ENCODE measurements around the gene CCNC. TPM values are rescaled to one million over a fixed set of nuclear protein-coding genes. Genes with fewer than 3 reads are reported as not detected.
"Not testable (repeated sequence)": the region's sequence is repeated elsewhere in the genome, so short reads cannot be mapped to it uniquely, and the experiment has no call there.

CCNC gene
- total RNA-seq, 6 donors from 2014 or later = 22.3 to 73.4 (median 39.9) TPM

DNA sequence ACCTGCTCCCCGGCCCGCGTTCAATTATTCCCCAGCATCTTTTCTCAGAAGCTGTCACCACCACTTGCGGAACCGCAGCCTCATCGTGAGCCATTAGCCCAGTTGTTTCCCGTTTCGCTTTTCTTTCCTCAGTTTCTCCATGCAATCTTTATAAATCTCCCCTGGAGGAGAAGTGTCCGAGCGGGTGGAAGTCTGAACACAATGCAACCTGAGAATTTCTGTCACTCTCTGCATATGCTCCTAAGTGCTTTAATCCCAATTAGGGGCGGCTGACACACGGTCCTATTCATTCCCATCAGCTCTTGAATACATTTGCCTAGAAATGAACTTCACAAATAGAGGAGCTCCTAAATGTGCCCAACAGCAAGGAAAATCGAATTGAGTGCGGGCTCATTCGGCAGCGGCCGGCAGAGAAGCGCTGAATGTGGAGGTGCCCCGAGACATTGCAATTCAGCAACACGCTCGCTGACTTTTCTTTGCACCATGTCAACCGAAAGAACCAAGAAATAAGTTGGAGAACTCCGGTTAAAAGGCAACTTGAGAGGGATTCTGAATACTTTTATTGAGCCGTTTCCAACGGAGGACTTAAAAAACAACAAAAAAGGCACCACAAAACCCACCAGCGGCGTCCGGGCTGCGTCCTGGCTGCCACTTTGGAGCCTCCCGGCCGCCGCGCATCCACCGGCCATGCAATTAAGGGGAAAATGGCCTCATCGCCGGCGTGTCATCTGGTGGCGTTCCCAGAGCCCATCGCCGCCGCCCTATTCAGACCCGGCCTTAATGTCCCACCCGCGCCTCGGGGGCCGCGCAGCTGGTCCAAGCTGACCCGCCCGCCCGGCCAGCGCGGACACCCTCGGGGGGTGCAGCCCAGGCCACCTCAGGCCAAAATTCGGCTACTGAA, 34.3 kb upstream of the CCNC start:
- DNase-seq (peak in 1 of 2 donors; percentile 83), ATAC-seq (ENCODE audit: low FRiP score in 2 of 2) (peak in 1 of 2 donors; percentile 47)

DNA sequence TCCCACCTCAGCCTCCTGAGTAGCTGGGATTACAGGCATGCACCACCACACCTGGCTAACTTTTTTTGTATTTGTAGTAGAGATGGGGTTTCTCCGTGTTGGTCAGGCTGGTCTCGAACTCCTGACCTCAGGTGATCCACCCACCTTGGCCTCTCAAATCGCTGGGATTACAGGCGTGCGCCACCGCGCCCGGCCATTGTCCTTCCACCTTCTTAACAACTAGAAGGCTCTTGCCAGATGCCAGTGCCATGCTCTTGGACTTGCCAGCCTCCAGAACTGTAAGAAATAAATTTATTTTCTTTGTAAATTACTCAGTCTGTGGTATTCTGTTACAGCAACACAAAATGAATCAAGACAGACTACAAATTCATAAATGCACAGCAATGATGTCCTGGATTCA, 26.2 kb upstream of the CCNC start:
- not testable (repeated sequence) for H3K27ac ChIP-seq; H3K9me3 ChIP-seq; ATAC-seq (ENCODE audit: low FRiP score in 2 of 2); H3K4me3 ChIP-seq; H3K36me3 ChIP-seq
- WGBS, 2 donors = 79 to 81% methylated on average over 8 of the region's 8 CpGs
- Histone ChIP-seq H3K4me1 (peaks cover 11 to 17% (median 14%) of the 10 kb centered on the region in 4 donors), H3K27me3 (peaks cover 0 to 27% (median 17%) of the 10 kb centered on the region in 4 donors)
- peak in 1 of 2 donors; percentile 48 for DNase-seq

More for the DNA sequence above, 34.3 kb upstream of the CCNC start:
- Histone ChIP-seq H3K4me1 (peaks cover 19 to 40% (median 23%) of the 10 kb centered on the region in 4 donors), H3K27me3 (peaks cover 2 to 62% (median 42%) of the 10 kb centered on the region in 4 donors), H3K36me3 (no peaks in the 10 kb centered on the region), H3K9me3 (no peaks in the 10 kb centered on the region), H3K4me3 (peak overlapping the region in 3 of 4 donors; percentile 15 to 38 (median 37)), H3K27ac (no peak overlapping the region)
- TF ChIP-seq, protein P1, sequence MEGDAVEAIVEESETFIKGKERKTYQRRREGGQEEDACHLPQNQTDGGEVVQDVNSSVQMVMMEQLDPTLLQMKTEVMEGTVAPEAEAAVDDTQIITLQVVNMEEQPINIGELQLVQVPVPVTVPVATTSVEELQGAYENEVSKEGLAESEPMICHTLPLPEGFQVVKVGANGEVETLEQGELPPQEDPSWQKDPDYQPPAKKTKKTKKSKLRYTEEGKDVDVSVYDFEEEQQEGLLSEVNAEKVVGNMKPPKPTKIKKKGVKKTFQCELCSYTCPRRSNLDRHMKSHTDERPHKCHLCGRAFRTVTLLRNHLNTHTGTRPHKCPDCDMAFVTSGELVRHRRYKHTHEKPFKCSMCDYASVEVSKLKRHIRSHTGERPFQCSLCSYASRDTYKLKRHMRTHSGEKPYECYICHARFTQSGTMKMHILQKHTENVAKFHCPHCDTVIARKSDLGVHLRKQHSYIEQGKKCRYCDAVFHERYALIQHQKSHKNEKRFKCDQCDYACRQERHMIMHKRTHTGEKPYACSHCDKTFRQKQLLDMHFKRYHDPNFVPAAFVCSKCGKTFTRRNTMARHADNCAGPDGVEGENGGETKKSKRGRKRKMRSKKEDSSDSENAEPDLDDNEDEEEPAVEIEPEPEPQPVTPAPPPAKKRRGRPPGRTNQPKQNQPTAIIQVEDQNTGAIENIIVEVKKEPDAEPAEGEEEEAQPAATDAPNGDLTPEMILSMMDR (IDR thresholded peaks at IDR 0.05) = no peak
- TF ChIP-seq POLR2AphosphoS5 (IDR thresholded peaks at IDR 0.05) (no peak), EP300 (IDR thresholded peaks at IDR 0.05) (no peak), POLR2A (IDR thresholded peaks at IDR 0.05) (no peak)
- 5 to 9% methylated on average over 36 to 54 of the region's 54 CpGs for WGBS, 2 donors

DNA sequence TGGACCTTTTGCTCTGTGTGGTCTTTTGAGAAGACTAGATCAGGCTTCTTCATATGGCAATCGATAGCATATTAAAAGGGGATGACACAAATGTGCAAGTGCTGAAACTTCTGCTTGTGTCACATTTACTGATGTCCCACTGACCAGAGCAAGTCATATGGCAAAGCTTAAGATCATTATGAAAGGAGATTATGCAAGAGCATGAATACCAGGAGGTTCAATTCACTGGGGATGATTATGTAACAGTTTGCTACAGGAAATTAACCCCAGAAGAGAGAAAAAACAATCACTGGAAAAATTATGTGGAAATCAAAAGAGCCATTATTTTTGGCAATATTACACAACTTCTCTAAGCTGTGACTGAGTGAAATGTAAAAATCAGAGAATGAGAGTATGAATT, 24.4 kb upstream of the CCNC start:
- DNase-seq (no peak), ATAC-seq (ENCODE audit: low FRiP score in 2 of 2) (peak in 1 of 2 donors; percentile 34)
- TF ChIP-seq POLR2AphosphoS5 (IDR thresholded peaks at IDR 0.05) (no peak), POLR2A (IDR thresholded peaks at IDR 0.05) (no peak), EP300 (IDR thresholded peaks at IDR 0.05) (no peak)
- TF ChIP-seq, protein P1 (IDR thresholded peaks at IDR 0.05) = no peak

DNA sequence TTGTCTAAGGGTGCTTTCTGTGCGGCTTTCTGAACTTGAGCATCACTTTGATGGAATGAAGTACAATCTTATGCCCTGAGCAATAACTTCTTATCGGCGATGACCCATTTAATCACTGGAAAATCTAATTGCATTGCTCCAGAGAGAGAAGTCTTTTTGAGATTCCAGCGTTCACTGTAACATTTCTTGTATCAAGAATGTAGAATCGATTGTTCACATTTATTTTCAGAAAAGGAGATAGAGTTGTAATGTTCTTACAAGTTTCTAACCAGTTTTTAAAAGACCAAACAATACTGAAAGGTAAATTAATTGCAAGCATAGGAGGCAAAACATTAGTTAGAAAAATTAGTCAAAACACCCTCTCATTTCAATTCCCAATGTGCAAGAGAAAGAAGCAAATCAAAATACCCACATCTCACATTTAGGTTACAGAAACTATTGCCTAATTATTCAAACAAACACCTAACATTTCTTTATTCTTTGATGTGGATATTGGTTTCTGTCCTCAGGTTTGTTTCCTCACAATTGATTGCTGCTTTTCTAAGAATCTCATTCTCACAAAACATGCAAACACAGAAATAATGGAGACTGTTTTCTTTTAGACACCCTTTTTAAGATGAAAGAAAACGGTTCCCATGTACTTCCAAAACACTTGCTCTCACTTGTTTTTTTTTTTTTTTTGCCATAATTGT, 23.4 kb upstream of the CCNC start:
- TF ChIP-seq POLR2AphosphoS5 (IDR thresholded peaks at IDR 0.05) (no peak), EP300 (IDR thresholded peaks at IDR 0.05) (no peak), POLR2A (IDR thresholded peaks at IDR 0.05) (no peak)
- TF ChIP-seq, protein P1 (IDR thresholded peaks at IDR 0.05) = no peak
- Histone ChIP-seq H3K9me3 (peaks cover 0 to 6% (median 4%) of the 10 kb centered on the region in 4 donors), H3K4me1 (peaks cover 25 to 31% (median 29%) of the 10 kb centered on the region in 4 donors), H3K27me3 (peaks cover 0 to 37% (median 25%) of the 10 kb centered on the region in 4 donors), H3K27ac (no peak overlapping the region), H3K4me3 (no peak overlapping the region), H3K36me3 (no peaks in the 10 kb centered on the region)
- 23 to 30% methylated on average over 6 of the region's 6 CpGs for WGBS, 2 donors
- ATAC-seq (ENCODE audit: low FRiP score in 2 of 2) = no peak
- no peak for DNase-seq

More for the DNA sequence above, 24.4 kb upstream of the CCNC start:
- H3K9me3 ChIP-seq = peaks cover 0 to 6% (median 4%) of the 10 kb centered on the region in 4 donors
- WGBS, 2 donors = 33 to 52% methylated on average over 1 of the region's 1 CpG
- H3K27ac ChIP-seq = no peak overlapping the region
- no peak overlapping the region for H3K4me3 ChIP-seq
- no peaks in the 10 kb centered on the region for H3K36me3 ChIP-seq
- peaks cover 25 to 31% (median 29%) of the 10 kb centered on the region in 4 donors for H3K4me1 ChIP-seq
- H3K27me3 ChIP-seq = peaks cover 0 to 37% (median 25%) of the 10 kb centered on the region in 4 donors

All from upper lobe of left lung (tissue), 6 donors.